OCI-LY1 (cell line): Measurements from ENCODE around the gene DDX17.

Experiments
- H2AFZ ChIP-seq: fragments of 200-600 bp; sonication (generic), shearing (Covaris generic); 2 replicates; pipeline ENCODE4 v1.6.0; 2014; ENCODE audit warnings: antibody characterized with exemption, mild to moderate bottlenecking, low read length
- H3F3A ChIP-seq: fragments of 200-600 bp; sonication (generic), shearing (Covaris generic); 2 replicates; pipeline ENCODE4 v1.6.0; 2014; ENCODE audit warnings: mild to moderate bottlenecking, antibody characterized with exemption, low read length, moderate library complexity; ENCODE audit not compliant: insufficient read depth
- H3K27ac ChIP-seq: fragments of 200-600 bp; sonication (generic); 2 replicates; pipeline ENCODE4 v1.5.1; 2014; ENCODE audit warnings: low read length, mixed run types, mild to moderate bottlenecking, low read depth; ENCODE audit not compliant: poor library complexity, severe bottlenecking
- H3K27me3 ChIP-seq: fragments of 200-600 bp; sonication (generic); 2 replicates; pipeline ENCODE4 v1.6.0; 2014; ENCODE audit warnings: antibody characterized with exemption, mild to moderate bottlenecking, low read length, moderate library complexity; ENCODE audit not compliant: insufficient read depth
- H3K36me3 ChIP-seq: fragments of 200-600 bp; sonication (generic); 2 replicates; pipeline ENCODE4 v1.6.1; 2014; ENCODE audit warnings: mild to moderate bottlenecking, antibody characterized with exemption, low read length, moderate library complexity, mixed read lengths; ENCODE audit not compliant: insufficient read depth
- H3K4me1 ChIP-seq: fragments of 200-600 bp; sonication (generic); 2 replicates; pipeline ENCODE4 v1.5.1; 2014; ENCODE audit warnings: mild to moderate bottlenecking, low read length, moderate library complexity; ENCODE audit not compliant: insufficient read depth, severe bottlenecking
- H3K4me2 ChIP-seq: fragments of 200-600 bp; sonication (generic), shearing (Covaris generic); 2 replicates; pipeline ENCODE4 v1.6.1; 2014; ENCODE audit warnings: low read length
- H3K4me3 ChIP-seq: fragments of 200-600 bp; sonication (generic); 2 replicates; pipeline ENCODE4 v1.5.1; 2014; ENCODE audit warnings: low read length, low read depth, mild to moderate bottlenecking, mixed read lengths; ENCODE audit not compliant: poor library complexity, severe bottlenecking
- H3K79me2 ChIP-seq: fragments of 200-600 bp; shearing (Covaris generic); 2 replicates; pipeline ENCODE4 v1.6.1; 2016; ENCODE audit warnings: mixed run types, low read length, mixed read lengths; ENCODE audit not compliant: insufficient read depth
- H3K9ac ChIP-seq: fragments of 200-600 bp; sonication (generic), shearing (Covaris generic); 2 replicates; pipeline ENCODE4 v1.6.1; 2014; ENCODE audit warnings: mild to moderate bottlenecking, low read length, mixed read lengths
- H3K9me2 ChIP-seq: fragments of 200-600 bp; sonication (generic), shearing (Covaris generic); 2 replicates; pipeline ENCODE4 v1.6.1; 2014; ENCODE audit warnings: low read depth, mild to moderate bottlenecking, low read length, mixed read lengths
- H3K9me3 ChIP-seq: fragments of 200-600 bp; shearing (Covaris generic); 2 replicates; pipeline ENCODE4 v1.6.1; 2014; ENCODE audit warnings: low read length, mixed read lengths
- H4K20me1 ChIP-seq: fragments of 200-600 bp; sonication (generic), shearing (Covaris generic); 2 replicates; pipeline ENCODE4 v1.6.0; 2016; ENCODE audit warnings: mild to moderate bottlenecking, low read length; ENCODE audit not compliant: insufficient read depth
- CTCF ChIP-seq: fragments of 200-600 bp; sonication (generic), shearing (Covaris generic); IDR thresholded peaks from 2 replicates; pipeline ENCODE4 v1.5.1; 2017; ENCODE audit warnings: mild to moderate bottlenecking, antibody characterized with exemption, low read length, moderate library complexity, mixed read lengths
- EZH2 ChIP-seq: fragments of 200-600 bp; sonication (generic), shearing (Covaris generic); IDR thresholded peaks from 2 replicates; pipeline ENCODE4 v1.8.0; 2017; ENCODE audit warnings: borderline replicate concordance, mixed run types, mild to moderate bottlenecking, antibody characterized with exemption, low read length, moderate library complexity, mixed read lengths

The DDX17 gene

GRCh38 chr22:38442967-38443627 is 63.0 kb downstream of the DDX17 start:
- H4K20me1 ChIP-seq, result no peaks in the 10 kb centered on the region
- H3K27me3 ChIP-seq, result peaks cover 9% of the 10 kb centered on the region
- H3K27ac ChIP-seq, result no peak overlapping the region
- no peaks in the 10 kb centered on the region for H3K36me3 ChIP-seq
- no peak overlapping the region for H3K4me2 ChIP-seq
- H3K4me3 ChIP-seq, result no peak overlapping the region
- no peaks in the 10 kb centered on the region for H3K79me2 ChIP-seq
- no peak for TF ChIP-seq CTCF
- no peaks in the 10 kb centered on the region for H3K9me2 ChIP-seq
- H3K4me1 ChIP-seq, result no peaks in the 10 kb centered on the region
- H3K9ac ChIP-seq, result no peak overlapping the region
- H3K9me3 ChIP-seq, result no peaks in the 10 kb centered on the region
- no peaks in the 10 kb centered on the region for H3F3A ChIP-seq
- no peak overlapping the region for H2AFZ ChIP-seq

- no peaks in the 10 kb centered on the region for H3K4me1 ChIP-seq
- no peaks in the 10 kb centered on the region for H3K9me2 ChIP-seq
- H3K36me3 ChIP-seq, result no peaks in the 10 kb centered on the region
- no peaks in the 10 kb centered on the region for H3K79me2 ChIP-seq
- H2AFZ ChIP-seq, result no peak overlapping the region
- H3K4me2 ChIP-seq, result no peak overlapping the region
- no peak overlapping the region for H3K9ac ChIP-seq
- H3K27ac ChIP-seq, result no peak overlapping the region
- no peaks in the 10 kb centered on the region for H4K20me1 ChIP-seq
- no peaks in the 10 kb centered on the region for H3F3A ChIP-seq
- no peaks in the 10 kb centered on the region for H3K9me3 ChIP-seq
- H3K4me3 ChIP-seq, result no peak overlapping the region
- peaks cover 5% of the 10 kb centered on the region for H3K27me3 ChIP-seq
- no peak for TF ChIP-seq EZH2
- no peak for TF ChIP-seq CTCF
Measured at GRCh38 chr22:38441620-38442287, 64.4 kb downstream of the DDX17 start.

- Histone ChIP-seq H3K36me3 (no peaks in the 10 kb centered on the region), H3K4me1 (no peaks in the 10 kb centered on the region), H3K4me2 (no peak overlapping the region), H3K9me3 (no peaks in the 10 kb centered on the region), H2AFZ (no peak overlapping the region), H3K9me2 (no peaks in the 10 kb centered on the region), H3F3A (no peaks in the 10 kb centered on the region), H3K27ac (no peak overlapping the region), H3K79me2 (no peaks in the 10 kb centered on the region), H3K9ac (no peak overlapping the region), H3K27me3 (peaks cover 11% of the 10 kb centered on the region), H4K20me1 (no peaks in the 10 kb centered on the region), H3K4me3 (no peak overlapping the region)
- no peak for TF ChIP-seq EZH2
- TF ChIP-seq CTCF, result no peak
Measured at GRCh38 chr22:38440747-38441350, 65.3 kb downstream of the DDX17 start.
